ENCODE results near the gene SUGT1. TPM values are rescaled to one million over a fixed set of nuclear protein-coding genes. Genes with fewer than 3 reads are reported as not detected.

Gene SUGT1
- total and polyA plus RNA-seq, 10 of the 15 experiments (the other 5 are each of a cell fraction or from before 2014, with no cell fraction given) = 46.7 to 122 (median 77.3) TPM

GRCh38 chr13:52696566-52696965, 43.9 kb downstream of the SUGT1 start:
- H2AFZ ChIP-seq (ENCODE audit: control insufficient read depth, low read depth, low read length) = no peak overlapping the region
- H3K27me3 ChIP-seq (replicated peaks in 1 of 2; ENCODE audit: control insufficient read depth in 2 of 2, insufficient read depth in 2 of 2, low read length in 1 of 2) = no peaks in the 10 kb centered on the region
- H3K4me2 ChIP-seq (ENCODE audit: control insufficient read depth, insufficient read depth) = no peak overlapping the region
- 100% methylated on average over 5 of the region's 5 CpGs for WGBS (ENCODE audit: insufficient coverage, insufficient replicate concordance, low lambda C conversion rate, missing lambda C conversion rate)
- H3K27ac ChIP-seq (ENCODE audit: control insufficient read depth, insufficient read depth) = no peak overlapping the region
- no peak overlapping the region for H3K9ac ChIP-seq (ENCODE audit: control insufficient read depth, insufficient read depth, low read length)
- in situ Hi-C loops (cut with MboI) (no loop called here), intact Hi-C loops (cut with micrococcal nuclease; ENCODE audit: unreplicated experiment) (no loop called here)
- ChIA-PET POLR2A (interaction anchor here (0.7 kb wide), 1 partner anchor 99 kb away, joined by 3 read pairs; no protein-coding TSS in a partner anchor), CTCF (interaction anchor here (0.6 kb wide), 1 partner anchor 13 kb away, joined by 3 read pairs; no protein-coding TSS in a partner anchor), RAD21 (ENCODE audit: unreplicated experiment) (interaction anchor here (0.7 to 1.0 kb wide), 2 partner anchors 29 to 249 kb away, joined by 3 to 4 read pairs; no protein-coding TSS in a partner anchor), SMC1A (ENCODE audit: uncharacterized antibody, unreplicated experiment) (interaction anchor here (0.7 to 3.3 kb wide), 8 partner anchors 9 to 112 kb away, joined by 3 to 13 read pairs (median 4); no protein-coding TSS in a partner anchor)
- no peaks in the 10 kb centered on the region for H3K9me3 ChIP-seq (replicated peaks; ENCODE audit: control insufficient read depth, insufficient read depth, low read length)
- no peaks in the 10 kb centered on the region for H3K4me1 ChIP-seq (ENCODE audit: control insufficient read depth, insufficient read depth, low read length)
- H4K20me1 ChIP-seq (ENCODE audit: control insufficient read depth, insufficient read depth) = no peaks in the 10 kb centered on the region
- no TSS peak for BruUV-seq (replicated peaks)
- ATAC-seq (no peak), FAIRE-seq (no peak), DNase-seq (ENCODE audit: low read depth, low spot score) (no peak)
- no peaks in the 10 kb centered on the region; a peak in 1 of 4 replicates for H3K36me3 ChIP-seq (ENCODE audit: control insufficient read depth in 2 of 2, insufficient read depth in 2 of 2, low read length in 1 of 2)
- H3K79me2 ChIP-seq (ENCODE audit: control insufficient read depth, insufficient read depth, low read length) = no peaks in the 10 kb centered on the region
- H3K4me3 ChIP-seq = no peak overlapping the region
- no peak for TF ChIP-seq ZZZ3 (IDR thresholded peaks at IDR 0.05; ENCODE audit: control insufficient read depth, insufficient read length, low read depth)
- TF ChIP-seq USF2 (IDR thresholded peaks at IDR 0.05; ENCODE audit: borderline replicate concordance, low read depth, low read length) = no peak
- no peak for TF ChIP-seq E2F4 (IDR thresholded peaks at IDR 0.05; ENCODE audit: low read depth, low read length)
- TF ChIP-seq MTA3 (IDR thresholded peaks at IDR 0.05; ENCODE audit: borderline replicate concordance, low read length) = no peak
- TF ChIP-seq SKIL (IDR thresholded peaks at IDR 0.05; ENCODE audit: low read depth, poor library complexity, severe bottlenecking) = no peak
- no peak for TF ChIP-seq HDAC2 (IDR thresholded peaks at IDR 0.05)
- TF ChIP-seq, protein P1, sequence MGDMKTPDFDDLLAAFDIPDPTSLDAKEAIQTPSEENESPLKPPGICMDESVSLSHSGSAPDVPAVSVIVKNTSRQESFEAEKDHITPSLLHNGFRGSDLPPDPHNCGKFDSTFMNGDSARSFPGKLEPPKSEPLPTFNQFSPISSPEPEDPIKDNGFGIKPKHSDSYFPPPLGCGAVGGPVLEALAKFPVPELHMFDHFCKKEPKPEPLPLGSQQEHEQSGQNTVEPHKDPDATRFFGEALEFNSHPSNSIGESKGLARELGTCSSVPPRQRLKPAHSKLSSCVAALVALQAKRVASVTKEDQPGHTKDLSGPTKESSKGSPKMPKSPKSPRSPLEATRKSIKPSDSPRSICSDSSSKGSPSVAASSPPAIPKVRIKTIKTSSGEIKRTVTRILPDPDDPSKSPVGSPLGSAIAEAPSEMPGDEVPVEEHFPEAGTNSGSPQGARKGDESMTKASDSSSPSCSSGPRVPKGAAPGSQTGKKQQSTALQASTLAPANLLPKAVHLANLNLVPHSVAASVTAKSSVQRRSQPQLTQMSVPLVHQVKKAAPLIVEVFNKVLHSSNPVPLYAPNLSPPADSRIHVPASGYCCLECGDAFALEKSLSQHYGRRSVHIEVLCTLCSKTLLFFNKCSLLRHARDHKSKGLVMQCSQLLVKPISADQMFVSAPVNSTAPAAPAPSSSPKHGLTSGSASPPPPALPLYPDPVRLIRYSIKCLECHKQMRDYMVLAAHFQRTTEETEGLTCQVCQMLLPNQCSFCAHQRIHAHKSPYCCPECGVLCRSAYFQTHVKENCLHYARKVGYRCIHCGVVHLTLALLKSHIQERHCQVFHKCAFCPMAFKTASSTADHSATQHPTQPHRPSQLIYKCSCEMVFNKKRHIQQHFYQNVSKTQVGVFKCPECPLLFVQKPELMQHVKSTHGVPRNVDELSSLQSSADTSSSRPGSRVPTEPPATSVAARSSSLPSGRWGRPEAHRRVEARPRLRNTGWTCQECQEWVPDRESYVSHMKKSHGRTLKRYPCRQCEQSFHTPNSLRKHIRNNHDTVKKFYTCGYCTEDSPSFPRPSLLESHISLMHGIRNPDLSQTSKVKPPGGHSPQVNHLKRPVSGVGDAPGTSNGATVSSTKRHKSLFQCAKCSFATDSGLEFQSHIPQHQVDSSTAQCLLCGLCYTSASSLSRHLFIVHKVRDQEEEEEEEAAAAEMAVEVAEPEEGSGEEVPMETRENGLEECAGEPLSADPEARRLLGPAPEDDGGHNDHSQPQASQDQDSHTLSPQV (IDR thresholded peaks at IDR 0.05) = no peak
- no peak for TF ChIP-seq PBX3 (IDR thresholded peaks at IDR 0.05; ENCODE audit: insufficient replicate concordance, low read depth, low read length)
- no peak for TF ChIP-seq E4F1 (IDR thresholded peaks at IDR 0.05; ENCODE audit: borderline replicate concordance, partially characterized antibody)

Data from GM12878 (cell line).